GM12875 (cell line): ENCODE data around the gene MLST8.

ENCODE experiments used
- H3K4me3 ChIP-seq: one replicate; pipeline ENCODE4 v1.5.1; 2011; ENCODE audit warnings: low read depth, low read length, control low read depth
- TF ChIP-seq, protein P1 (sequence below): IDR thresholded peaks from 2 replicates; pipeline ENCODE4 v1.5.1; 2011; ENCODE audit warnings: low read depth, mild to moderate bottlenecking, control low read depth, inconsistent platforms, low read length, moderate library complexity, borderline replicate concordance; ENCODE audit not compliant: insufficient read depth

The MLST8 gene

DNA sequence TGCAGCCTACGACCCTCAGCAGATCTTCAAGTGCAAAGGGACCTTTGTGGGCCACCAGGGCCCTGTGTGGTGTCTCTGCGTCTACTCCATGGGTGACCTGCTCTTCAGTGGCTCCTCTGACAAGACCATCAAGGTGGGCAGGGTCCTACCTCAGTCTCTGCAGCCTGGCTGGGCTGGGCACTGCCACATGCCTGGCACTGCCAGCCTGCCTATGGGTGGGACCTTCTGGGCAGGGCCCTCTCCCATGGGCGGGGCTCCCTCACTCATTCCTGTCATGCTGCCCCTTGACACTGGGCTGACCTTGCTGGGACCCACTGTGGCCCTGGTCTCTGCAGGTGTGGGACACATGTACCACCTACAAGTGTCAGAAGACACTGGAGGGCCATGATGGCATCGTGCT is 31.3 kb upstream of the MLST8 start:
- TF ChIP-seq, protein P1, sequence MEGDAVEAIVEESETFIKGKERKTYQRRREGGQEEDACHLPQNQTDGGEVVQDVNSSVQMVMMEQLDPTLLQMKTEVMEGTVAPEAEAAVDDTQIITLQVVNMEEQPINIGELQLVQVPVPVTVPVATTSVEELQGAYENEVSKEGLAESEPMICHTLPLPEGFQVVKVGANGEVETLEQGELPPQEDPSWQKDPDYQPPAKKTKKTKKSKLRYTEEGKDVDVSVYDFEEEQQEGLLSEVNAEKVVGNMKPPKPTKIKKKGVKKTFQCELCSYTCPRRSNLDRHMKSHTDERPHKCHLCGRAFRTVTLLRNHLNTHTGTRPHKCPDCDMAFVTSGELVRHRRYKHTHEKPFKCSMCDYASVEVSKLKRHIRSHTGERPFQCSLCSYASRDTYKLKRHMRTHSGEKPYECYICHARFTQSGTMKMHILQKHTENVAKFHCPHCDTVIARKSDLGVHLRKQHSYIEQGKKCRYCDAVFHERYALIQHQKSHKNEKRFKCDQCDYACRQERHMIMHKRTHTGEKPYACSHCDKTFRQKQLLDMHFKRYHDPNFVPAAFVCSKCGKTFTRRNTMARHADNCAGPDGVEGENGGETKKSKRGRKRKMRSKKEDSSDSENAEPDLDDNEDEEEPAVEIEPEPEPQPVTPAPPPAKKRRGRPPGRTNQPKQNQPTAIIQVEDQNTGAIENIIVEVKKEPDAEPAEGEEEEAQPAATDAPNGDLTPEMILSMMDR, result no peak
- no peak overlapping the region for H3K4me3 ChIP-seq

GRCh38 chr16:2174396-2175131 is 30.7 kb upstream of the MLST8 start:
- TF ChIP-seq, protein P1, result no peak
- H3K4me3 ChIP-seq, result no peak overlapping the region

DNA sequence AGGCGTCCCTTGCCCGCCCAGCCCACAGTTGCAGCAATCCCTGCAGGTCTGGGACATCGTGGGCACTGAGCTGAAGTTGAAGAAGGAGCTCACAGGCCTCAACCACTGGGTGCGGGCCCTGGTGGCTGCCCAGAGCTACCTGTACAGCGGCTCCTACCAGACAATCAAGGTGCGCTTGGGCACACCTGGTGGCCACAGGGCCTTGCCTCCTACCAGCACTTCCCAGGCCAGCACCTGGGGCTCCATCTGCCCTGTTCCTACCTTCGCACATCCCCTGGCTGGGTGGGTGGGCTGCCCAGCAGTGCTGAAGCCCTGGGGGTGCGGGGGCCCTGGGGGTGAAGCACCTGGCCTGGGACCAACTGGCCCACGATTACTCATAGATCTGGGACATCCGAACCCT is 29.8 kb upstream of the MLST8 start:
- TF ChIP-seq, protein P1, result no peak
- no peak overlapping the region for H3K4me3 ChIP-seq

- TF ChIP-seq, protein P1, result no peak
- no peak overlapping the region for H3K4me3 ChIP-seq
These were observed 29.2 kb upstream of the MLST8 start for GRCh38 chr16:2176047-2176446.

GRCh38 chr16:2177101-2177500 is 28.2 kb upstream of the MLST8 start:
- no peak overlapping the region for H3K4me3 ChIP-seq
- TF ChIP-seq, protein P1, result no peak

- TF ChIP-seq, protein P1, result no peak
- no peak overlapping the region for H3K4me3 ChIP-seq
These were observed 27.7 kb upstream of the MLST8 start for GRCh38 chr16:2177561-2177960.
